Stimulated activated CD4-positive, alpha-beta T cell treated with anti-CD3 and anti-CD28 coated beads, Interleukin-12 subunit alpha, Interleukin-12 subunit beta, amount 100 ng/mL, for 4 hours (primary cell): ENCODE measurements around the gene ANO8.

ENCODE experiments used
- DNase-seq: peaks from one replicate; pipeline ENCODE4 v3.0.0-alpha.2; 2020

Gene ANO8

GRCh38 chr19:17328517-17329365 lies 5.9 kb downstream of the ANO8 start:
- DNase-seq = peak; percentile 48

GRCh38 chr19:17327654-17328516 lies 6.8 kb downstream of the ANO8 start:
- DNase-seq = peak; percentile 66

DNA sequence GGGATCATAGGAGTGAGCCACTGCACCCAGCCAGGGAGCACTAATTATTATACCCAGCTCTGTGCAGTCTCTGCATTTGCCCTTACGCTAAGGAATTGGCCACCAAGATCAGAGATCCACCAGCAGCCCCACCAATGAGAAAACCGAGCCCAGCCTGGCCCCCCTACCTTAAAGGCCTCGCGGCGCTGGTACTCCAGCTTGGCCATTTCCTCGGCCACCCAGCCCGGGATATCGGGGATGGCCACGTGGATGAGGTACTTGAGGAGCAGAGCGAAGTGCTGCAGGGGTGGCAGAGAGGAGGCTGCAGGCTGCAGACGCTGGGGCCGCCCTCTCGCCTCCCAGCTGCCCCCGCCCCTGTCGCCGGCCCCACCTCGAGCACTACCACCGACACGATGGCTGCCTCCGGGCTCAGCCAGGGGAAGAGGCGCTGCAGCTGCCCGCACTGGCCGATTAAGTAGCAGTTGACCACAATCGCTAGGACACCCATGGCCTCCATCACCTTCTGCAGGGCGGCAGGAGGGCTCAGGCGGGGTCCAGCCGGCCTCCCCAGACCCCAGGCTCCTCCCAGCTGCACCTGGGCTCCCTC lies 7.5 kb downstream of the ANO8 start:
- no peak for DNase-seq

DNA sequence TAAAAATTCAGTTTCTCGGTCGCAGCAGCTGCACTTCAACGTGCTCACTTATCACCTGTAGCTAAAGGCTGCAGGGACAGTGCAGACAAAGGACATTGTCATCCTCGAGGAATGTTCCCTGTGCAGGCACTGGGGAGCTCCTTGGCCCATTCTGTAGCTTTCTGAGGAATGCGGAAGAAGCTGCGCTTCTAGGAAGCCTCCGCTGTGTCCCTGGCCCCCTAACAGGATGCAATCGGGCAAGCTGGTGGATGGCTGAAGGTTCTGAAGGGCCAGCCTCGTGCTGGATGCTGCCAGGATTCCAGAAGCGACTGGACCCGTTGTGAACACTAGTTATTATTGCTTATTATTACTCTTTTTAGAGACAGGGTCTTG lies 8.1 kb downstream of the ANO8 start:
- DNase-seq = no peak

GRCh38 chr19:17325881-17326594 lies 8.6 kb downstream of the ANO8 start:
- no peak for DNase-seq

- no peak for DNase-seq
Measured at GRCh38 chr19:17325133-17325532, 9.5 kb downstream of the ANO8 start.

- no peak for DNase-seq
Measured at GRCh38 chr19:17324357-17325114, 10.1 kb downstream of the ANO8 start.

DNA sequence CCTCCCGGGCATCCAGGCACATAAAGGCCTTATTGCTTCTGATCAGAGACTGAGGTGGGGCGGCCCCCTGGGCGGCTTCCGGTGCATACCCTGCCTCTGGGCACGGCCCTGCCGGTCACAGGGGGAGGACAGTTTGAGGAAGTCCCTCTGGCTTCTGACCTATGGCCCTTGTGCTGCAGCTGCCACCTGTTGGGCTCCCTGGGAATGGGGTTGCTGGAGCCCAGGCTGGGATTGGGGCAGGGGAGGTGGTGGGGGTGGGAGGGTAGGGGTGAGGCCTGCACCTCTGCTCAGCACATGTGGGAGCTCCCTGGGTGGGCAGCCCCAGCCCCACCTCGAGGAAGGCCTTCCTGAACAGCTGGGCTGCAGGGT lies 10.7 kb downstream of the ANO8 start:
- no peak for DNase-seq

DNA sequence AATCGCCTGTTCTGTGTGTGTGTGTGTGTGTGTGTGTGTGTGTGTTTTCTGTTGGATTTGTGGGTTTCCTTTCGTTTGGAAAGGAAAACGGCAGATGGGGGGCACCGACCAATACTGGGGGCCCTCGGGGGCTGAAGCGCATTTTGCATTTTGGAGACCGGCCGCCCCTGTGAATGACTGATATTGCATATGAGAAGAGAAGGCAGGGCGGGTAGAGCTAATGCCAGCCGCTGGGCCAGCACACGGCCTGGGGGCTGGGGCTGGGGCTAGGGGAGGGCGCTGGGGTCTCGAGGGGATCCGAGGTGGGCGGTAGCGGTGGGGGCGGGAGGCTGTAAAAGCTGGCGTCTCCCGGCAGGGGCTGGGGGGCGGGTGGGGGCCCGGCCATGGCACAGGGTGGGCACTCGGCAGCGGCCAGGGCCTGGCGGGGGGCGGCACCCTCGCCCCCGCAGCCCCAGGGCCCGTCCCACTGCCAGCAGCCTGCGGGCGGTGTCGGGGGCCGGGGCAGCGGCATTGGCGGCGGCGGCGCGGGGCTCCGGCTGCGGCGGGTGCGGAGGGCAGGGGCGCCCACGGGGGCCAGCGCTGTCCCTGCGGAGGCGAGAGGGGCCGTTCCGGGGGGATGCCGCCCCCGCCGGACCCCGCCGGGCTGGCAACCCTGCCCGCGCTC lies 11.2 kb downstream of the ANO8 start:
- no peak for DNase-seq

DNA sequence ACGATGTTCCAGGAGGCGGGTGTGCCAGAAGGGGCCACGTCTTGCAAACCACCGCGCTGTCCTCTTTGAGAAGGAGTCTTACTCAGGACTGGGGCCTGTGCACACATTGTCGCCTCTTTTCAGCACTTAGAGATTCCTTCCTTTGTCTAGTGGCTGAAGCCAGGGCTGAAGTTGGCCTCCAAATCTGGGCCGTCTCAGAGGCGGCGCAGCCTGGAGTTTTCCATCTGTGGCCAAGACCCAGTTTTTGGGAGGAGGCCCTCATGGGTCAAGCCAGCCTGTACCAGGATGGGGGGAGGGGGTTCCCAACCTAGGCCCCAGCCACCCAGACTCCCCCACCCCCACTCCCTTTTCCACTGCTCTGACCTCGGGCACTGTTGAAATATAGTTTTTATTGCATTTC lies 11.8 kb downstream of the ANO8 start:
- no peak for DNase-seq

GRCh38 chr19:17321655-17322489 lies 12.8 kb downstream of the ANO8 start:
- DNase-seq = no peak

- no peak for DNase-seq
Measured at GRCh38 chr19:17320435-17320834, 14.2 kb downstream of the ANO8 start.

DNA sequence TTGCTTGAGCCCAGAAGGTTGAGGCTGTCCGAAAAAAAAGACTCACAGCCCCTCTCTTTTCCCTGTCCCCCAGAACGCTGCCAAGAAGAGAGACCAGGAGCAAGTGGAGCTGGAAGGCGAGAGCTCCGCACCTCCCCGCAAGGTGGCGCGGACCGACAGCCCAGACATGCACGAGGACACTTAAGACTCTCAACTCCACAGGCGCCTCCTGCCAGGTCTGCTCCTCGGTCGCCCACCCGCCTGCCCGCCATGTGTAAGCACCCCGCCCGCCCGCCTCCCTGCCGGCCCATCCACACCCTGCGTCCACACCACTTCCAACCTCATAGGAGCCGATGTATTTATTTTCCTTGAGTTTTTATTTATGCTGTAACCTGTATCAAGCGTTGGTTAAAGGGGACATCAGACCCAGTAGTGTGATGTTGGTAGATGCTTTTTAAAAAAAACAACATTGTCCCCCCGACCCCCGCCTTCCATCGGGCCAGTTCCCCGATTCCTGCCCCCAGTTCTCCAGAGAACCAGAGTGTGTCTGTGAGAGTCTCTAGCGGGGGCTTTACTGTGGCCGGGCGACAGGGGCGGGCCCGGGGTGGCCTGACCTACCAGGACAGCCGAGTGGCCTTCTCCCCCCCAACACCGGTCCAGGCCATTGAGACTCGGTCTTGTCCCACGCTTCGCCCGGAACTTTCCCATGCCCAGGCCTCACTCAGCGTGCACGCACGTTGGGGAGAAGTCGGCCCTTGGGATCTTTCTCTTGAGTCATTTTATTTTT lies 15.0 kb downstream of the ANO8 start:
- no peak for DNase-seq

DNA sequence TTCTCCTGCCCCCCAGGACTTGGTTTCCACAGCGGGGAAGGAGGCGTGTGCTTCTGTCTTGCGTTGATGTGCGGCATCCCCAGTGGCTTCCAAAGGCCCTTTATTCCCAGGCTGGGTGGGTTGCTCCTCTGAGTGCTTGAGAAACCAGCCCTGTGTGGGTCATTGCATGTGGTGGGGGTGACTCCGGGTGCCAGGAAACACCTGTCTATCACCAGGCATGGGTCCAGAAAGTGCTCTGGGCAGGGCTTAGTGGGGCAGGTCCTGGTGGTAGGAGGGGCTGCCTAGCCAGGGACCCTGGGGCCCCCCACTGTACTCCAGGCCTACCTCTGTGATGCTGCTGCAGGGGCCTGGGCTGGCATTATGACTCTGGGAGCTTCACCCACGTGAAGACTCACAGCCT lies 15.7 kb downstream of the ANO8 start:
- DNase-seq = no peak

- no peak for DNase-seq
Measured at GRCh38 chr19:17314007-17314593, 20.6 kb downstream of the ANO8 start.

- no peak for DNase-seq
Measured at GRCh38 chr19:17312189-17313113, 22.2 kb downstream of the ANO8 start.

GRCh38 chr19:17311455-17312188 lies 23.0 kb downstream of the ANO8 start:
- DNase-seq = no peak

GRCh38 chr19:17309965-17310461 lies 24.6 kb downstream of the ANO8 start:
- DNase-seq = no peak
